Ishikawa (cell line): ENCODE data around the gene ST6GALNAC3.

Experiments used
- CEBPB ChIP-seq: IDR thresholded peaks from 2 replicates; pipeline ENCODE4 v1.6.1; 2012
- CREB1 ChIP-seq: IDR thresholded peaks from 2 replicates; pipeline ENCODE4 v1.6.1; 2012; ENCODE audit warnings: low read depth
- EGR1 ChIP-seq: IDR thresholded peaks from 2 replicates; pipeline ENCODE4 v1.6.1; 2012
- EP300 ChIP-seq: IDR thresholded peaks from 2 replicates; pipeline ENCODE4 v1.6.1; 2012; ENCODE audit warnings: borderline replicate concordance
- FOXM1 ChIP-seq: IDR thresholded peaks from 2 replicates; pipeline ENCODE4 v1.6.1; 2012; ENCODE audit warnings: low read depth, borderline replicate concordance
- MAX ChIP-seq: IDR thresholded peaks from 2 replicates; pipeline ENCODE4 v1.6.1; 2012
- RAD21 ChIP-seq: IDR thresholded peaks from 2 replicates; pipeline ENCODE4 v1.6.1; 2012; ENCODE audit warnings: low read depth
- TAF1 ChIP-seq: IDR thresholded peaks from 2 replicates; pipeline ENCODE4 v1.6.1; 2012; ENCODE audit warnings: low read depth, mild to moderate bottlenecking
- TEAD4 ChIP-seq: IDR thresholded peaks from 2 replicates; pipeline ENCODE4 v1.6.1; 2012
- USF1 ChIP-seq: IDR thresholded peaks from 2 replicates; pipeline ENCODE4 v1.6.1; 2012
- YY1 ChIP-seq: IDR thresholded peaks from 2 replicates; pipeline ENCODE4 v1.6.1; 2012; ENCODE audit warnings: low read depth
- TF ChIP-seq, protein P1 (sequence below): IDR thresholded peaks from 2 replicates; pipeline ENCODE4 v1.6.1; 2012; ENCODE audit warnings: low read depth, mild to moderate bottlenecking

GRCh38 chr1:76170084-76170483 is 95.5 kb downstream of the ST6GALNAC3 start:
- no peak for TF ChIP-seq CEBPB
- no peak for TF ChIP-seq YY1
- no peak for TF ChIP-seq EGR1
- no peak for TF ChIP-seq MAX
- TF ChIP-seq RAD21, result no peak
- TF ChIP-seq EP300, result no peak
- TF ChIP-seq, protein P1, sequence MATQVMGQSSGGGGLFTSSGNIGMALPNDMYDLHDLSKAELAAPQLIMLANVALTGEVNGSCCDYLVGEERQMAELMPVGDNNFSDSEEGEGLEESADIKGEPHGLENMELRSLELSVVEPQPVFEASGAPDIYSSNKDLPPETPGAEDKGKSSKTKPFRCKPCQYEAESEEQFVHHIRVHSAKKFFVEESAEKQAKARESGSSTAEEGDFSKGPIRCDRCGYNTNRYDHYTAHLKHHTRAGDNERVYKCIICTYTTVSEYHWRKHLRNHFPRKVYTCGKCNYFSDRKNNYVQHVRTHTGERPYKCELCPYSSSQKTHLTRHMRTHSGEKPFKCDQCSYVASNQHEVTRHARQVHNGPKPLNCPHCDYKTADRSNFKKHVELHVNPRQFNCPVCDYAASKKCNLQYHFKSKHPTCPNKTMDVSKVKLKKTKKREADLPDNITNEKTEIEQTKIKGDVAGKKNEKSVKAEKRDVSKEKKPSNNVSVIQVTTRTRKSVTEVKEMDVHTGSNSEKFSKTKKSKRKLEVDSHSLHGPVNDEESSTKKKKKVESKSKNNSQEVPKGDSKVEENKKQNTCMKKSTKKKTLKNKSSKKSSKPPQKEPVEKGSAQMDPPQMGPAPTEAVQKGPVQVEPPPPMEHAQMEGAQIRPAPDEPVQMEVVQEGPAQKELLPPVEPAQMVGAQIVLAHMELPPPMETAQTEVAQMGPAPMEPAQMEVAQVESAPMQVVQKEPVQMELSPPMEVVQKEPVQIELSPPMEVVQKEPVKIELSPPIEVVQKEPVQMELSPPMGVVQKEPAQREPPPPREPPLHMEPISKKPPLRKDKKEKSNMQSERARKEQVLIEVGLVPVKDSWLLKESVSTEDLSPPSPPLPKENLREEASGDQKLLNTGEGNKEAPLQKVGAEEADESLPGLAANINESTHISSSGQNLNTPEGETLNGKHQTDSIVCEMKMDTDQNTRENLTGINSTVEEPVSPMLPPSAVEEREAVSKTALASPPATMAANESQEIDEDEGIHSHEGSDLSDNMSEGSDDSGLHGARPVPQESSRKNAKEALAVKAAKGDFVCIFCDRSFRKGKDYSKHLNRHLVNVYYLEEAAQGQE, result no peak
- TF ChIP-seq FOXM1, result no peak
- no peak for TF ChIP-seq TAF1
- TF ChIP-seq TEAD4, result no peak
- no peak for TF ChIP-seq CREB1
- TF ChIP-seq USF1, result no peak
